Large intestine (tissue), 3 donors: ENCODE measurements around the gene CFAP410. TPM values are rescaled to one million over a fixed set of nuclear protein-coding genes. Genes with fewer than 3 reads are reported as not detected.

Experiments
- DNase-seq, 2 donors: peaks; one replicate each; pipeline versions ENCODE4 v3.0.0 to v3.0.0-alpha.2; 2013
- H3K27ac ChIP-seq: one replicate; pipeline ENCODE4 v1.5.1; 2013; ENCODE audit warnings: low read length
- H3K27me3 ChIP-seq: 2 replicates; pipeline ENCODE4 v1.6.1; 2013; ENCODE audit warnings: low read length; ENCODE audit not compliant: control insufficient read depth, insufficient read depth
- H3K36me3 ChIP-seq: 2 replicates; pipeline ENCODE4 v1.6.1; 2013; ENCODE audit warnings: low read length; ENCODE audit not compliant: control insufficient read depth, insufficient read depth
- H3K4me1 ChIP-seq: one replicate; pipeline ENCODE4 v1.6.1; 2013; ENCODE audit warnings: low read length; ENCODE audit not compliant: control insufficient read depth, insufficient read depth
- H3K4me3 ChIP-seq: one replicate; pipeline ENCODE4 v1.5.1; 2013; ENCODE audit warnings: low read length
- H3K9me3 ChIP-seq: one replicate; pipeline ENCODE4 v1.6.1; 2013; ENCODE audit warnings: mild to moderate bottlenecking, low read depth, low read length, moderate library complexity; ENCODE audit not compliant: control insufficient read depth
- WGBS: methylation state at CpG from one replicate; pipeline ENCODE4 v1.1.5; 2013; ENCODE audit warnings: low lambda C conversion rate; ENCODE audit not compliant: insufficient coverage; 5-methylcytosine and 5-hydroxymethylcytosine counted together
- polyA plus RNA-seq: library from polyadenylated mRNA; unstranded; fragments of 120-200 nt; gene quantifications from one replicate; pipeline ENCODE4 v1.2.1, GENCODE V29; 2013

CFAP410 gene
- polyA plus RNA-seq, 1 donor = 33.0 TPM

- peaks cover 86% of the 10 kb centered on the region for H3K36me3 ChIP-seq
- 60% methylated on average over 1 of the region's 20 CpGs for WGBS
Observed at GRCh38 chr21:44323591-44323990, 15.6 kb downstream of the CFAP410 start.

GRCh38 chr21:44322621-44323325 is 16.4 kb downstream of the CFAP410 start:
- Histone ChIP-seq H3K4me3 (no peak overlapping the region), H3K4me1 (no peaks in the 10 kb centered on the region), H3K27me3 (no peaks in the 10 kb centered on the region), H3K27ac (no peak overlapping the region), H3K9me3 (peaks cover 3% of the 10 kb centered on the region), H3K36me3 (peaks cover 89% of the 10 kb centered on the region)
- DNase-seq = no peak
- WGBS = no CpG with 5 or more reads among the region's 38 CpGs

More at GRCh38 chr21:44323591-44323990, 15.6 kb downstream of the CFAP410 start:
- peaks cover 3% of the 10 kb centered on the region for H3K9me3 ChIP-seq
- no peak for DNase-seq
- no peak overlapping the region for H3K27ac ChIP-seq
- H3K27me3 ChIP-seq = no peaks in the 10 kb centered on the region
- no peak overlapping the region for H3K4me3 ChIP-seq
- H3K4me1 ChIP-seq = no peaks in the 10 kb centered on the region

DNA sequence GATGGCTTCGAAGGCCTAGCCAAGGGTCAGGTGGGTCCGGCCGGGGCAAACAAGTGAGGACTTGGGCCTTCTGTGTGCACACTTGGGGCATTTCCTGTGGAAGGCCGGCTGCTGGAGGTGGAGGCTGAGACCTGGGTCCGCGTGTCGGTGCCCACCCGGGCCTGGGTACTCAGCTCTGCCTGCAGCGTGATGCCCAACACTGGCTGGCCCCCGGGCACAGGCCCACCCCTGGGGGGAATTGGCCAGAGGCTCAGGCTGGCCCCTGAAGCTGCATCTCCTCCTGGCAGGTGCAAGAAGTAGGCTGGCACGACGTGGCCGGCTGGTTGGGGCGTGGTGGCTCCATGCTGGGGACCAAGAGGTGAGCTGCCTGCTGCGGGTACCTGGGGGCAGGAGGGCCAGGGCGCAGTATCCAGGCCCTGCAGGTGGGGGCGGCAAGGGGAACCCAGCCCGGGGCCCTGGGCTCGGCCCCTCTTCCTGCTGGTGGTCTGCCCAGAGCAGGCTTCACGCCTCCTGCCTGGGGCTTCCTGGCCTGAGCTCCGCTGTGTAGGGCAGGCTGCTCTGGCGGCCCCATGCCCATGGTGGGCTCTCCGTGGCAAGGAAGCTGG is 17.2 kb downstream of the CFAP410 start:
- peaks cover 88% of the 10 kb centered on the region for H3K36me3 ChIP-seq
- no CpG with 5 or more reads among the region's 23 CpGs for WGBS
- H3K27ac ChIP-seq = no peak overlapping the region

GRCh38 chr21:44320847-44321246 is 18.3 kb downstream of the CFAP410 start:
- Histone ChIP-seq H3K4me1 (no peaks in the 10 kb centered on the region), H3K9me3 (peaks cover 3% of the 10 kb centered on the region), H3K27ac (no peak overlapping the region), H3K27me3 (no peaks in the 10 kb centered on the region), H3K36me3 (peaks cover 88% of the 10 kb centered on the region), H3K4me3 (no peak overlapping the region)
- no peak for DNase-seq
- WGBS = no CpG with 5 or more reads among the region's 13 CpGs

More for the DNA sequence above, 17.2 kb downstream of the CFAP410 start:
- DNase-seq = no peak
- no peak overlapping the region for H3K4me3 ChIP-seq
- no peaks in the 10 kb centered on the region for H3K27me3 ChIP-seq
- no peaks in the 10 kb centered on the region for H3K4me1 ChIP-seq
- H3K9me3 ChIP-seq = peaks cover 3% of the 10 kb centered on the region

- H3K4me1 ChIP-seq = no peaks in the 10 kb centered on the region
- no peak for DNase-seq
- no peaks in the 10 kb centered on the region for H3K27me3 ChIP-seq
- no peaks in the 10 kb centered on the region for H3K9me3 ChIP-seq
- no peak overlapping the region for H3K27ac ChIP-seq
- WGBS = no CpG with 5 or more reads among the region's 35 CpGs
- no peak overlapping the region for H3K4me3 ChIP-seq
- peaks cover 88% of the 10 kb centered on the region for H3K36me3 ChIP-seq
Observed at GRCh38 chr21:44319407-44320065, 19.7 kb downstream of the CFAP410 start.

DNA sequence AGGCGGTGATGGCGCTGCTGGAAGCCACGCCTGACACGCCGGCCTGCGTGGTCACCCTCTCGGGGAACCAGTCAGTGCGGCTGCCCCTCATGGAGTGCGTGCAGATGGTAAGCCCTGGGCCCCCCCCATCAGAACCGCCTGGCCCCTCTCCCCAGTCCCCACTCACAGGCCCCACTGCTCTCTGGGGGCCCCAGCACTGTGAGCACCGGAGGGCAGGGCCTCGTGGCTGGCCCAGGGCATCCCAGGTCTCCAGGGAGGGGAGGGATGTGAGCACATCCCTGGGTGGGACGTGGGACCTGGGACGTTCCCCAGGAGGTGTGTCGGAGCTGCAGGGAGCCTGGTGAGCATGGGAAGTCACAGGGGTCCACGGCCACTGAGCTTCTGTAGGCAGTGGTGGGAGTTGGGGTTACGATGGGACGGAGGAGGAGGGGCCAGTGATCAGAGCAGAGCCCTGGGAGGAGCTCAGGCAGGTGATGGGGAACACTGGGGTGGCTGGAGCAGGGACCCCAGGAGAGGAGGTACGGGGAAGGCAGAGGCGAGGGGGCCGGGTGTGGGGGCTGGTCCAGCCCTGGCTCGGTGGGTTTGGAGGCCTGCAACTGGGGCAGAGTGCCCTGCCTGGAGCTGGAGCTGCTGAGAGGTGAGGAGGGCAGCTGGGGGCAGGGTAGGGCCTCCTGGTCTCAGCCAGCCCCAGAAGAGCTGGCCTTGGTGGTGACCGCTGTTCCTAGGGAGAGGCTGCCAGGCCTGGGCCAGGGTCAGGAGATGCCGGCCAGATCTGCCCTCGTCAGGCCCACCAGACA is 20.5 kb downstream of the CFAP410 start:
- WGBS = no CpG with 5 or more reads among the region's 25 CpGs
- H3K9me3 ChIP-seq = no peaks in the 10 kb centered on the region
- no peak overlapping the region for H3K4me3 ChIP-seq
- H3K4me1 ChIP-seq = no peaks in the 10 kb centered on the region
- no peak for DNase-seq
- H3K27me3 ChIP-seq = no peaks in the 10 kb centered on the region
- H3K36me3 ChIP-seq = peaks cover 85% of the 10 kb centered on the region
- H3K27ac ChIP-seq = no peak overlapping the region

DNA sequence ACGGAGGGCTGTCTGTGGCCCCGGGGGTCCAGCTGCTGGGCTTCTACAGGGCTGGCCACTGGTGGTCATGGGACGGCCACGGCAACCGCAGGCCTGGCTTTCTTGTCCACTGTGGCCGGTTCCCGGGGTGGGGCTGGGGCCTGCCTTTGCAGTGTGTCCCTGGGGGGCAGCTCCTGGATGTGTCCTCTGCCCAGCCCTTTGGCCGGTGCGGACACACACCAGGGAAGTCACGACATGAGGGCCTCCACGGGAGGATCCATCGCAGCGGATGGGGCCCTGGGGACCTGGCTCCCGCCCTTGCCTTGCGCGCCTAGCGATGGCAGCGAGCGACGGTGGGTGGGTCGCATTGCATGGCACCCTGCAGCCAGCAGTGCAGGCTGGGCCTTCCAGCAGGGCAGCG is 21.3 kb downstream of the CFAP410 start:
- H3K27ac ChIP-seq = no peak overlapping the region

GRCh38 chr21:44317241-44317782 is 21.9 kb downstream of the CFAP410 start:
- no peak overlapping the region for H3K27ac ChIP-seq
- DNase-seq = no peak
- H3K36me3 ChIP-seq = peaks cover 90% of the 10 kb centered on the region
- WGBS = no CpG with 5 or more reads among the region's 19 CpGs
- H3K4me1 ChIP-seq = no peaks in the 10 kb centered on the region
- no peaks in the 10 kb centered on the region for H3K9me3 ChIP-seq
- no peaks in the 10 kb centered on the region for H3K27me3 ChIP-seq
- no peak overlapping the region for H3K4me3 ChIP-seq

More for the DNA sequence above, 21.3 kb downstream of the CFAP410 start:
- H3K4me1 ChIP-seq = no peaks in the 10 kb centered on the region
- WGBS = no CpG with 5 or more reads among the region's 22 CpGs
- H3K36me3 ChIP-seq = peaks cover 90% of the 10 kb centered on the region
- no peaks in the 10 kb centered on the region for H3K27me3 ChIP-seq
- DNase-seq = no peak
- H3K4me3 ChIP-seq = no peak overlapping the region
- H3K9me3 ChIP-seq = no peaks in the 10 kb centered on the region

DNA sequence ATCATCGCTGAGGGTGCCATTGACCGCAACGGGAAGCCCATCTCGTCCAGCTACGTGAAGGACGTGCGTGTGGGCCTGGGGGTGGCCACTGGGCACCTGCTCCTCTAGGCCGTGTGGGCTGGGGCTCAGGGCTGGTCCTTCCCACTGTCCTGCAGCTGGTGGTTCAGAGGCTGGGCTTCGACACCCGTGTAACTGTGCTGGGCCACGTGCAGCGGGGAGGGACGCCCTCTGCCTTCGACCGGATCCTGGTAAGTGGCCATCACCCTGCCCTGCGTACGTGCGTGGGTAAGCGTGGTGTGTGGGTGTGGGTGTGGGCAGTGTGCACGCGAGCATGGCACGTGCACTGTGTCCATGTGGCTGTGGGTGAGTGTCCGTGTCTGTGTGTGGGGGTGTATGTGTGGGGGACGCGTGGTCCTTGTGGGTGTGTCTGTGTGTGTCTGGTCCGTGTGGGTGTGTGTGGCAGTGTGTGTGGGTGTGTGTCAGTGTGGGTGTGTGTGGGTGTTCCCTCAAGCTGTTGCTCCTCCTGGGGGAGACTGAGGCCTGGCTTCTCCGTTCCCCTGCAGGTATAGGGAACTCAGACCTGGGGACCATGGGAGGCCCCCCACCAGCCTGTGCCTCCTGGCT is 22.8 kb downstream of the CFAP410 start:
- WGBS = no CpG with 5 or more reads among the region's 27 CpGs
- H3K36me3 ChIP-seq = peaks cover 90% of the 10 kb centered on the region
- no peak overlapping the region for H3K4me3 ChIP-seq
- no peak overlapping the region for H3K27ac ChIP-seq
- no peaks in the 10 kb centered on the region for H3K4me1 ChIP-seq
- no peaks in the 10 kb centered on the region for H3K27me3 ChIP-seq
- H3K9me3 ChIP-seq = no peaks in the 10 kb centered on the region
- DNase-seq = no peak
